Loucy (cell line): ENCODE results near the gene TMEM121.
"Not testable (repeated sequence)": the region's sequence is repeated elsewhere in the genome, so short reads cannot be mapped to it uniquely, and the experiment has no call there.

Source experiments
- CTCF ChIP-seq: fragments of 200-600 bp; sonication (generic); conservative IDR thresholded peaks from 2 replicates; pipeline ENCODE4 v1.5.1; 2014; ENCODE audit warnings: mild to moderate bottlenecking, antibody characterized with exemption, low read length
- EZH2phosphoT487 ChIP-seq: fragments of 200-600 bp; IDR thresholded peaks from 2 replicates; pipeline ENCODE4 v1.6.1; 2018; ENCODE audit warnings: antibody characterized with exemption, mild to moderate bottlenecking, moderate library complexity, borderline replicate concordance

DNA sequence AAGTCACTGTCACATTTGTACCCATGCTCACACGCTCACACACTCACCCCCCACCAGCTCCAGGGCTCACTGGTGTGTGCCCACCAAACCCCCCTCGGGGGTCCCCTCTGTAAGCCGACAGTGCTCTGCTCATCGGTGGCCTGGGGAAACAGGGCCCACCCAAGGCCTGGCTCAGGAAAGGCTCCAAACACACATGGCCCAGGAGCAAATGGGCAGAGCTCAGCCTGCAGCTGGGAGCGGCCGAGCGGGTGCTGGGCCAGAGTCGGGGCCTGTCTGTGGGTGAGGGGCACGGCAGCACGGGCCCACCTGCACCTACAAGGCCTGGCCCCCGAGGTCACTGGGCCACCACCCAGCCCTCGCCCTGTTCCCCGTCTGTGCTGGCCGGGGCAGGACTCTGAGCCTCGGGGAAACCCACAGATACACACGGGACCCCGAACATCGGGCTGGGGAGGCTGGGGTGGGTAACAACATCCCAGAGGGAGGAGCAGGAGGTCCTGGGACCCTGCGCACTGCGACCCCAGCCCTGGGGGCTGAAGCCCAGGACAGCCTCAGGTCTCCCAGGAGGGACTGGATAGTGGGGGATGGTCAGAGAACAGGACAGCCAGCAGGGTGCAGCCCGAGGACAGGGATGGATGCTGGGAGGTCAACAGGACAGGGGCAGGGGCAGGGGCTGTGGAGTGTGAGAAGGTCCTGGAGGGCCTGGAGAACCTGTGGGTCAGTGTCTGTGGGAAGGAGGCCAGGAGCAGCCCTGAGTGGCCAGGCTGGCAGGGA, 45.0 kb downstream of the TMEM121 start:
- TF ChIP-seq EZH2phosphoT487, CTCF: not testable (repeated sequence)
